Mesenchymal stem cell (in vitro differentiated cells and primary cell): Measurements from ENCODE around the gene VPS50.

Experiments used
- DNase-seq: peaks from one replicate; pipeline ENCODE4 v3.0.0-alpha.2; 2013
- H2AFZ ChIP-seq: one replicate; pipeline ENCODE4 v1.6.1; 2013; ENCODE audit warnings: low read depth, mild to moderate bottlenecking, control low read depth, inconsistent platforms, low read length, moderate library complexity
- H2AK5ac ChIP-seq: 2 replicates; pipeline ENCODE4 v1.6.1; 2013; ENCODE audit warnings: low read length, moderate library complexity, mild to moderate bottlenecking, inconsistent platforms; ENCODE audit not compliant: severe bottlenecking
- H2BK120ac ChIP-seq: one replicate; pipeline ENCODE4 v1.6.1; 2013; ENCODE audit warnings: low read depth, mild to moderate bottlenecking, inconsistent platforms, low read length, moderate library complexity
- H2BK12ac ChIP-seq, 2 experiments: one replicate each; pipeline ENCODE4 v1.6.1; 2013; ENCODE audit warnings: inconsistent platforms in 2 of 2, low read length in 2 of 2, mild to moderate bottlenecking in 2 of 2, moderate library complexity in 2 of 2, control low read depth in 1 of 2
- H2BK15ac ChIP-seq: one replicate; pipeline ENCODE4 v1.6.1; 2013; ENCODE audit warnings: mild to moderate bottlenecking, low read depth, inconsistent platforms; ENCODE audit not compliant: poor library complexity, severe bottlenecking
- H2BK5ac ChIP-seq: 2 replicates; pipeline ENCODE4 v1.6.1; 2013; ENCODE audit warnings: low read depth, mild to moderate bottlenecking, low read length, control low read depth, inconsistent platforms; ENCODE audit not compliant: poor library complexity, severe bottlenecking
- H3K14ac ChIP-seq, 2 experiments: one replicate each; pipeline ENCODE4 v1.6.1; 2013; ENCODE audit warnings: inconsistent platforms in 2 of 2, low read length in 2 of 2, control low read depth in 1 of 2, mild to moderate bottlenecking in 1 of 2, moderate library complexity in 1 of 2
- H3K18ac ChIP-seq, 2 experiments: one replicate each; pipeline ENCODE4 v1.6.1; 2013; ENCODE audit warnings: inconsistent platforms in 2 of 2, low read length in 2 of 2, control low read depth in 1 of 2, low read depth in 1 of 2, mild to moderate bottlenecking in 1 of 2
- H3K23ac ChIP-seq, 2 experiments: one replicate each; pipeline ENCODE4 v1.6.1; 2013; ENCODE audit warnings: inconsistent platforms in 2 of 2, low read length in 2 of 2, mild to moderate bottlenecking in 2 of 2, moderate library complexity in 2 of 2, control low read depth in 1 of 2
- H3K27ac ChIP-seq: 2 replicates; pipeline ENCODE4 v1.5.1; 2013; ENCODE audit warnings: mild to moderate bottlenecking, moderate library complexity, low read length, control low read depth, inconsistent platforms; ENCODE audit not compliant: poor library complexity, severe bottlenecking
- H3K27me3 ChIP-seq, 2 experiments: 2 replicates each; pipeline versions ENCODE4 v1.6.1 to v1.7.0; 2013; ENCODE audit warnings: low read length in 2 of 2, mild to moderate bottlenecking in 2 of 2, moderate library complexity in 2 of 2, control low read depth in 1 of 2, inconsistent platforms in 1 of 2; ENCODE audit not compliant: control insufficient read depth in 1 of 2, insufficient read depth in 1 of 2
- H3K36me3 ChIP-seq, 2 experiments: 2 replicates each; pipeline versions ENCODE4 v1.6.1 to v1.7.0; 2013; ENCODE audit warnings: low read length in 2 of 2, control low read depth in 1 of 2, inconsistent platforms in 1 of 2, low read depth in 1 of 2, mild to moderate bottlenecking in 1 of 2; ENCODE audit not compliant: insufficient read depth in 2 of 2, control insufficient read depth in 1 of 2
- H3K4ac ChIP-seq, 2 experiments: one replicate each; pipeline ENCODE4 v1.6.1; 2013; ENCODE audit warnings: inconsistent platforms in 2 of 2, low read length in 2 of 2, mild to moderate bottlenecking in 2 of 2, moderate library complexity in 2 of 2, control low read depth in 1 of 2, low read depth in 1 of 2
- H3K4me1 ChIP-seq: 2 replicates; pipeline ENCODE4 v1.6.1; 2013; ENCODE audit warnings: low read depth, low read length, control low read depth; ENCODE audit not compliant: control insufficient read depth, insufficient read depth
- H3K4me2 ChIP-seq: 2 replicates; pipeline ENCODE4 v1.6.1; 2013; ENCODE audit warnings: low read length, mild to moderate bottlenecking, inconsistent platforms; ENCODE audit not compliant: poor library complexity, severe bottlenecking
- H3K4me3 ChIP-seq, 2 experiments: 2 replicates each; pipeline versions ENCODE4 v1.5.1 to v1.7.0; 2013; ENCODE audit warnings: low read length in 2 of 2, mild to moderate bottlenecking in 2 of 2, control low read depth in 1 of 2, low read depth in 1 of 2; ENCODE audit not compliant: insufficient read depth in 1 of 2
- H3K79me1 ChIP-seq: replicated peaks from 2 replicates; pipeline ENCODE4 v1.6.1; 2013; ENCODE audit warnings: mild to moderate bottlenecking, control low read depth, low read length, inconsistent platforms; ENCODE audit not compliant: poor library complexity, severe bottlenecking
- H3K9ac ChIP-seq: 2 replicates; pipeline ENCODE4 v1.7.0; 2013; ENCODE audit warnings: mild to moderate bottlenecking, low read length, moderate library complexity
- H3K9me3 ChIP-seq: 2 replicates; pipeline ENCODE4 v1.7.0; 2013; ENCODE audit warnings: mild to moderate bottlenecking, low read length; ENCODE audit not compliant: control insufficient read depth
- H4K8ac ChIP-seq: one replicate; pipeline ENCODE4 v1.6.1; 2013; ENCODE audit warnings: inconsistent platforms, mild to moderate bottlenecking, low read length, moderate library complexity
- H4K91ac ChIP-seq: one replicate; pipeline ENCODE4 v1.6.1; 2013; ENCODE audit warnings: mild to moderate bottlenecking, low read length, inconsistent platforms
- WGBS: methylation state at CpG from one replicate; pipeline ENCODE4 v1.1.7; 2013; ENCODE audit warnings: mixed read lengths; 5-methylcytosine and 5-hydroxymethylcytosine counted together

VPS50 gene

GRCh38 chr7:93352881-93353280 lies 120.7 kb downstream of the VPS50 start:
- Histone ChIP-seq H4K8ac (no peak overlapping the region), H3K4me3 (no peak overlapping the region), H3K27me3 (no peaks in the 10 kb centered on the region), H3K23ac (no peak overlapping the region), H3K4ac (no peak overlapping the region), H3K9me3 (no peaks in the 10 kb centered on the region), H3K27ac (no peak overlapping the region), H3K4me2 (no peak overlapping the region), H2AFZ (no peak overlapping the region), H2BK5ac (no peak overlapping the region), H3K79me1 (no peaks in the 10 kb centered on the region), H4K91ac (no peak overlapping the region), H3K14ac (no peak overlapping the region), H3K4me1 (no peaks in the 10 kb centered on the region), H2AK5ac (no peak overlapping the region), H2BK120ac (no peak overlapping the region), H2BK12ac (no peak overlapping the region), H3K9ac (no peak overlapping the region), H3K36me3 (peaks cover 0 to 28% of the 10 kb centered on the region in 2 experiments), H3K18ac (no peak overlapping the region), H2BK15ac (no peak overlapping the region)
- no peak for DNase-seq
- no CpG with 5 or more reads among the region's 2 CpGs for WGBS

- WGBS, result 93% methylated on average over 2 of the region's 4 CpGs
- H3K4me2 ChIP-seq, result no peak overlapping the region
Observed at GRCh38 chr7:93354815-93355214, 122.6 kb downstream of the VPS50 start.

GRCh38 chr7:93359520-93360198 lies 127.5 kb downstream of the VPS50 start:
- Histone ChIP-seq H3K9ac (no peak overlapping the region), H3K27ac (no peak overlapping the region), H4K91ac (no peak overlapping the region), H3K79me1 (no peaks in the 10 kb centered on the region), H3K23ac (no peak overlapping the region), H3K18ac (no peak overlapping the region), H3K36me3 (peaks cover 0 to 27% of the 10 kb centered on the region in 2 experiments), H2BK120ac (no peak overlapping the region), H3K4me3 (no peak overlapping the region), H3K27me3 (no peaks in the 10 kb centered on the region), H2BK5ac (no peak overlapping the region), H3K14ac (no peak overlapping the region), H3K4ac (no peak overlapping the region), H2BK12ac (no peak overlapping the region), H2BK15ac (no peak overlapping the region), H2AK5ac (no peak overlapping the region), H3K9me3 (no peaks in the 10 kb centered on the region), H4K8ac (no peak overlapping the region), H2AFZ (no peak overlapping the region), H3K4me2 (no peak overlapping the region), H3K4me1 (no peaks in the 10 kb centered on the region)
- 95% methylated on average over 2 of the region's 2 CpGs for WGBS
- no peak for DNase-seq

More at GRCh38 chr7:93354815-93355214, 122.6 kb downstream of the VPS50 start:
- Histone ChIP-seq H3K4ac (no peak overlapping the region), H3K79me1 (no peaks in the 10 kb centered on the region), H3K18ac (no peak overlapping the region), H2AFZ (no peak overlapping the region), H2BK12ac (no peak overlapping the region), H2AK5ac (no peak overlapping the region), H3K36me3 (peaks cover 0 to 39% of the 10 kb centered on the region in 2 experiments), H3K4me1 (no peaks in the 10 kb centered on the region), H3K9ac (no peak overlapping the region), H2BK120ac (no peak overlapping the region), H2BK5ac (no peak overlapping the region), H3K14ac (no peak overlapping the region), H3K27me3 (no peaks in the 10 kb centered on the region), H2BK15ac (no peak overlapping the region), H4K8ac (no peak overlapping the region), H3K9me3 (no peaks in the 10 kb centered on the region), H3K4me3 (no peak overlapping the region), H4K91ac (no peak overlapping the region), H3K23ac (no peak overlapping the region), H3K27ac (no peak overlapping the region)
- DNase-seq, result no peak

GRCh38 chr7:93361853-93362252 lies 129.7 kb downstream of the VPS50 start:
- H2AK5ac ChIP-seq, result no peak overlapping the region

More at GRCh38 chr7:93361853-93362252, 129.7 kb downstream of the VPS50 start:
- no peak overlapping the region for H3K4me2 ChIP-seq
- H2BK15ac ChIP-seq, result no peak overlapping the region
- H2BK5ac ChIP-seq, result no peak overlapping the region
- H3K27me3 ChIP-seq, result no peaks in the 10 kb centered on the region
- no peaks in the 10 kb centered on the region for H3K79me1 ChIP-seq
- H3K27ac ChIP-seq, result no peak overlapping the region
- H3K36me3 ChIP-seq, result peaks cover 0 to 15% of the 10 kb centered on the region in 2 experiments
- DNase-seq, result no peak
- no peaks in the 10 kb centered on the region for H3K9me3 ChIP-seq
- no peak overlapping the region for H3K9ac ChIP-seq
- H3K4me1 ChIP-seq, result no peaks in the 10 kb centered on the region
- H3K4ac ChIP-seq, result no peak overlapping the region
- H3K23ac ChIP-seq, result no peak overlapping the region
- no peak overlapping the region for H2BK120ac ChIP-seq
- no peak overlapping the region for H3K18ac ChIP-seq
- no peak overlapping the region for H2BK12ac ChIP-seq
- 93% methylated on average over 1 of the region's 1 CpG for WGBS
- no peak overlapping the region for H3K4me3 ChIP-seq
- no peak overlapping the region for H4K91ac ChIP-seq
- no peak overlapping the region for H2AFZ ChIP-seq
- H3K14ac ChIP-seq, result no peak overlapping the region
- H4K8ac ChIP-seq, result no peak overlapping the region
